K562 (cell line): ENCODE results near the gene WDR27. TPM values are rescaled to one million over a fixed set of nuclear protein-coding genes. Genes with fewer than 3 reads are reported as not detected.
A peak's percentile ranks its signal among the peaks of the same experiment; 100 is the strongest.

ENCODE experiments used
- COPS2 ChIP-seq: fragments of 450-650 bp; conservative IDR thresholded peaks from 2 replicates; pipeline ENCODE4 v1.6.1; 2016; ENCODE audit warnings: mild to moderate bottlenecking, moderate library complexity
- ERF ChIP-seq: fragments of 450-650 bp; formaldehyde crosslinking; IDR thresholded peaks from 2 replicates; pipeline ENCODE4 v1.4.0; 2020; ENCODE audit warnings: mild to moderate bottlenecking, mixed read lengths
- KDM2B ChIP-seq: fragments of 250-450 bp; sonication (Bioruptor Pico); IDR thresholded peaks from 2 replicates; pipeline ENCODE4 v1.8.0; 2021; ENCODE audit warnings: mild to moderate bottlenecking, moderate library complexity
- POLR2H ChIP-seq: IDR thresholded peaks from 2 replicates; pipeline ENCODE4 v1.6.1; 2016; ENCODE audit warnings: missing genetic modification characterization, low read depth, mild to moderate bottlenecking, control low read depth, missing compliant biosample characterization, moderate library complexity
- RBM39 ChIP-seq: fragments of 200-400 bp; formaldehyde crosslinking; optimal IDR thresholded peaks from 2 replicates; pipeline ENCODE3; 2018; ENCODE audit warnings: low read depth, low read length
- SIN3B ChIP-seq: fragments of 450-650 bp; IDR thresholded peaks from 2 replicates; pipeline ENCODE4 v1.6.1; 2017; ENCODE audit warnings: low read depth, mild to moderate bottlenecking, moderate library complexity
- ZBED1 ChIP-seq: IDR thresholded peaks from 2 replicates; pipeline ENCODE4 v1.6.1; 2014
- ZFP30 ChIP-seq: fragments of 250-450 bp; sonication (Bioruptor Pico); IDR thresholded peaks from 2 replicates; pipeline ENCODE4 v1.8.0; 2022; ENCODE audit warnings: moderate library complexity, mild to moderate bottlenecking, inconsistent platforms, borderline replicate concordance
- ZKSCAN1 ChIP-seq: fragments of 150-350 bp; IDR thresholded peaks from 2 replicates; pipeline ENCODE4 v1.6.1; 2016; ENCODE audit warnings: low read depth, low read length
- ZNF282 ChIP-seq: sonication (generic); formaldehyde crosslinking; IDR thresholded peaks from 2 replicates; pipeline ENCODE4 v1.8.1; 2023; ENCODE audit warnings: missing genetic modification reagents
- polyA plus RNA-seq, 8 experiments: library from polyadenylated mRNA; depleted of rRNA in 4 of 8; stranded (reverse) in 5 of 8; unstranded in 3 of 8; fragments of >200 nt; fragmentation: Nextera tagmentation in 2 of 8; fragmentation: Illumina TruSeq in 1 of 8; extraction: Ambion mirVana in 2 of 8; extraction: Trizol in 1 of 8; gene quantifications; 2 replicates each; pipeline versions ENCODE4 v1.2.1 to v1.2.3, GENCODE V29; 2011 to 2014; ENCODE audit warnings: inconsistent platforms in 1 of 8, missing spikeins in 1 of 8
- total RNA-seq, 7 experiments: library from RNA; depleted of rRNA in 6 of 7; stranded (reverse); fragments of >200 nt in 6 of 7; fragmentation: Illumina TruSeq in 2 of 7; extraction: Trizol in 2 of 7; gene quantifications; 2 replicates each; pipeline versions ENCODE4 v1.2.1 to v1.2.3, GENCODE V29; 2011 to 2021; ENCODE audit warnings: low replicate concordance in 1 of 7
- TF ChIP-seq, protein P1 (sequence below): fragments of 250-450 bp; sonication (Bioruptor Pico); IDR thresholded peaks from 2 replicates; pipeline ENCODE4 v1.8.0; 2021; ENCODE audit warnings: mild to moderate bottlenecking, moderate library complexity
- TF ChIP-seq, protein P2 (sequence below): fragments of 200-800 bp; sonication (Bioruptor generic); IDR thresholded peaks from 2 replicates; pipeline ENCODE4 v1.6.1; 2017; ENCODE audit warnings: missing genetic modification characterization, missing compliant biosample characterization
- TF ChIP-seq, protein P3 (sequence below): fragments of 450-650 bp; IDR thresholded peaks from 2 replicates; pipeline ENCODE4 v1.6.1; 2014; ENCODE audit warnings: low read depth, mild to moderate bottlenecking, moderate library complexity, borderline replicate concordance
- TF ChIP-seq, protein P4 (sequence below), 2 experiments: IDR thresholded peaks; 2 replicates each; pipeline ENCODE4 v1.6.1; 2011; ENCODE audit warnings: borderline replicate concordance in 1 of 2, control low read depth in 1 of 2, low read depth in 1 of 2, low read length in 1 of 2, mild to moderate bottlenecking in 1 of 2, mixed read lengths in 1 of 2, moderate library complexity in 1 of 2; ENCODE audit not compliant: insufficient read depth in 1 of 2, insufficient read length in 1 of 2, poor library complexity in 1 of 2, severe bottlenecking in 1 of 2; ENCODE audit errors: extremely low read depth in 1 of 2
- TF ChIP-seq, protein P5 (sequence below): fragments of 250-450 bp; sonication (Bioruptor Pico); IDR thresholded peaks from 2 replicates; pipeline ENCODE4 v1.9.0; 2021; ENCODE audit warnings: mild to moderate bottlenecking, inconsistent platforms
- TF ChIP-seq, protein P6 (sequence below), 2 experiments: fragments of 450-650 bp in 1 of 2; sonication (generic) in 1 of 2; formaldehyde crosslinking; conservative IDR thresholded peaks; 2 replicates each; pipeline versions ENCODE4 v1.4.0 to v1.8.1; 2020 to 2022; ENCODE audit warnings: mild to moderate bottlenecking in 1 of 2, missing genetic modification reagents in 1 of 2
- TF ChIP-seq, protein P7 (sequence below): fragments of 450-650 bp; formaldehyde crosslinking; IDR thresholded peaks from 2 replicates; pipeline ENCODE4 v1.4.0; 2020; ENCODE audit warnings: mild to moderate bottlenecking, moderate library complexity

The WDR27 gene
- total and polyA plus RNA-seq, 9 of the 15 experiments (the other 6 are each of a cell fraction or from before 2014, with no cell fraction given): 4.3 to 77.2 (median 22.7) TPM

DNA sequence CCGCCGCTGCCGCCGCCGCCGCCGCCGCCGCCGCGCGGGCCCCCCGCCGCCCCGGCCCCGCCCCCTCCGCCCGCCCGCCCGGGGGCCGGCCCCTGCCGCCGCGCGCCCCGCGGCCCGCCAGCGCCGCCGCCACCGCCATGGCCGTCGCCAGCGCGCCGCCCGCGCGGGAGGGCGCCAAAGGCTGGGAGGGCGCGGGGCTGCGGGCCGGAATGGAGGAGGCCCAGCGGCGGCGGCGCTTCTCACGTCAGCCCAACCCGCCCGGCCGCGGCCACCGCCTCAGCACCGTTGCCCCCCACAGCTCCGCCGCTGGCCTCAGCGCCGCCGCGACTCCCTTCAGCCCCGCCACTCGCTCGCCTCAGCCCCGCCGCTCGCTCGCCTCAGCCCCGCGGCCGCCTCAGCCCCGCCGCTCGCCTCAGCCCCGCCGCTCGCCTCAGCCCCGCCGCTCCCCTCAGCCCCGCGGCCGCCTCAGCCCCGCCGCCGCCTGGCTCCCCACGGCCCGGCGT, 22.2 kb upstream of the WDR27 start (continued):
- TF ChIP-seq RBM39 (no peak), COPS2 (no peak), POLR2H (0 out of 2 replicates have a peak, but pooled peaks have one; percentile 11), ZNF282 (CRISPR knock-in tag) (no peak), ZFP30 (no peak), KDM2B (CRISPR knock-in tag) (no peak; the same call in 1 of the 2 replicates), ZBED1 (no peak), ZKSCAN1 (no peak), ERF (CRISPR knock-in tag) (peak; percentile 56; the same call in 1 of the 2 replicates), SIN3B (peak; percentile 56)
- TF ChIP-seq, protein P1, sequence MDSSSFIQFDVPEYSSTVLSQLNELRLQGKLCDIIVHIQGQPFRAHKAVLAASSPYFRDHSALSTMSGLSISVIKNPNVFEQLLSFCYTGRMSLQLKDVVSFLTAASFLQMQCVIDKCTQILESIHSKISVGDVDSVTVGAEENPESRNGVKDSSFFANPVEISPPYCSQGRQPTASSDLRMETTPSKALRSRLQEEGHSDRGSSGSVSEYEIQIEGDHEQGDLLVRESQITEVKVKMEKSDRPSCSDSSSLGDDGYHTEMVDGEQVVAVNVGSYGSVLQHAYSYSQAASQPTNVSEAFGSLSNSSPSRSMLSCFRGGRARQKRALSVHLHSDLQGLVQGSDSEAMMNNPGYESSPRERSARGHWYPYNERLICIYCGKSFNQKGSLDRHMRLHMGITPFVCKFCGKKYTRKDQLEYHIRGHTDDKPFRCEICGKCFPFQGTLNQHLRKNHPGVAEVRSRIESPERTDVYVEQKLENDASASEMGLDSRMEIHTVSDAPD (CRISPR knock-in tag): no peak
- TF ChIP-seq, protein P2, sequence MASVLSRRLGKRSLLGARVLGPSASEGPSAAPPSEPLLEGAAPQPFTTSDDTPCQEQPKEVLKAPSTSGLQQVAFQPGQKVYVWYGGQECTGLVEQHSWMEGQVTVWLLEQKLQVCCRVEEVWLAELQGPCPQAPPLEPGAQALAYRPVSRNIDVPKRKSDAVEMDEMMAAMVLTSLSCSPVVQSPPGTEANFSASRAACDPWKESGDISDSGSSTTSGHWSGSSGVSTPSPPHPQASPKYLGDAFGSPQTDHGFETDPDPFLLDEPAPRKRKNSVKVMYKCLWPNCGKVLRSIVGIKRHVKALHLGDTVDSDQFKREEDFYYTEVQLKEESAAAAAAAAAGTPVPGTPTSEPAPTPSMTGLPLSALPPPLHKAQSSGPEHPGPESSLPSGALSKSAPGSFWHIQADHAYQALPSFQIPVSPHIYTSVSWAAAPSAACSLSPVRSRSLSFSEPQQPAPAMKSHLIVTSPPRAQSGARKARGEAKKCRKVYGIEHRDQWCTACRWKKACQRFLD (CRISPR knock-in tag): 0 out of 2 replicates have a peak, but pooled peaks have one; percentile 53
- TF ChIP-seq, protein P3, sequence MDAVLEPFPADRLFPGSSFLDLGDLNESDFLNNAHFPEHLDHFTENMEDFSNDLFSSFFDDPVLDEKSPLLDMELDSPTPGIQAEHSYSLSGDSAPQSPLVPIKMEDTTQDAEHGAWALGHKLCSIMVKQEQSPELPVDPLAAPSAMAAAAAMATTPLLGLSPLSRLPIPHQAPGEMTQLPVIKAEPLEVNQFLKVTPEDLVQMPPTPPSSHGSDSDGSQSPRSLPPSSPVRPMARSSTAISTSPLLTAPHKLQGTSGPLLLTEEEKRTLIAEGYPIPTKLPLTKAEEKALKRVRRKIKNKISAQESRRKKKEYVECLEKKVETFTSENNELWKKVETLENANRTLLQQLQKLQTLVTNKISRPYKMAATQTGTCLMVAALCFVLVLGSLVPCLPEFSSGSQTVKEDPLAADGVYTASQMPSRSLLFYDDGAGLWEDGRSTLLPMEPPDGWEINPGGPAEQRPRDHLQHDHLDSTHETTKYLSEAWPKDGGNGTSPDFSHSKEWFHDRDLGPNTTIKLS: no peak
- TF ChIP-seq, protein P4, sequence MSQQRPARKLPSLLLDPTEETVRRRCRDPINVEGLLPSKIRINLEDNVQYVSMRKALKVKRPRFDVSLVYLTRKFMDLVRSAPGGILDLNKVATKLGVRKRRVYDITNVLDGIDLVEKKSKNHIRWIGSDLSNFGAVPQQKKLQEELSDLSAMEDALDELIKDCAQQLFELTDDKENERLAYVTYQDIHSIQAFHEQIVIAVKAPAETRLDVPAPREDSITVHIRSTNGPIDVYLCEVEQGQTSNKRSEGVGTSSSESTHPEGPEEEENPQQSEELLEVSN (IDR thresholded peaks at IDR 0.05; ENCODE audit: borderline replicate concordance in 1 of 2, extremely low read depth in 1 of 2, insufficient read depth in 1 of 2, insufficient read length in 1 of 2, low read depth in 1 of 2, low read length in 1 of 2, poor library complexity in 1 of 2, severe bottlenecking in 1 of 2): peak in 1 of 2 experiments; percentile 52
- TF ChIP-seq, protein P5, sequence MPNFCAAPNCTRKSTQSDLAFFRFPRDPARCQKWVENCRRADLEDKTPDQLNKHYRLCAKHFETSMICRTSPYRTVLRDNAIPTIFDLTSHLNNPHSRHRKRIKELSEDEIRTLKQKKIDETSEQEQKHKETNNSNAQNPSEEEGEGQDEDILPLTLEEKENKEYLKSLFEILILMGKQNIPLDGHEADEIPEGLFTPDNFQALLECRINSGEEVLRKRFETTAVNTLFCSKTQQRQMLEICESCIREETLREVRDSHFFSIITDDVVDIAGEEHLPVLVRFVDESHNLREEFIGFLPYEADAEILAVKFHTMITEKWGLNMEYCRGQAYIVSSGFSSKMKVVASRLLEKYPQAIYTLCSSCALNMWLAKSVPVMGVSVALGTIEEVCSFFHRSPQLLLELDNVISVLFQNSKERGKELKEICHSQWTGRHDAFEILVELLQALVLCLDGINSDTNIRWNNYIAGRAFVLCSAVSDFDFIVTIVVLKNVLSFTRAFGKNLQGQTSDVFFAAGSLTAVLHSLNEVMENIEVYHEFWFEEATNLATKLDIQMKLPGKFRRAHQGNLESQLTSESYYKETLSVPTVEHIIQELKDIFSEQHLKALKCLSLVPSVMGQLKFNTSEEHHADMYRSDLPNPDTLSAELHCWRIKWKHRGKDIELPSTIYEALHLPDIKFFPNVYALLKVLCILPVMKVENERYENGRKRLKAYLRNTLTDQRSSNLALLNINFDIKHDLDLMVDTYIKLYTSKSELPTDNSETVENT (CRISPR knock-in tag): peak; percentile 86
- TF ChIP-seq, protein P6, sequence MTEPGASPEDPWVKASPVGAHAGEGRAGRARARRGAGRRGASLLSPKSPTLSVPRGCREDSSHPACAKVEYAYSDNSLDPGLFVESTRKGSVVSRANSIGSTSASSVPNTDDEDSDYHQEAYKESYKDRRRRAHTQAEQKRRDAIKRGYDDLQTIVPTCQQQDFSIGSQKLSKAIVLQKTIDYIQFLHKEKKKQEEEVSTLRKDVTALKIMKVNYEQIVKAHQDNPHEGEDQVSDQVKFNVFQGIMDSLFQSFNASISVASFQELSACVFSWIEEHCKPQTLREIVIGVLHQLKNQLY (CRISPR knock-in tag; conservative IDR thresholded peaks at IDR 0.05): no peak
- TF ChIP-seq, protein P7, sequence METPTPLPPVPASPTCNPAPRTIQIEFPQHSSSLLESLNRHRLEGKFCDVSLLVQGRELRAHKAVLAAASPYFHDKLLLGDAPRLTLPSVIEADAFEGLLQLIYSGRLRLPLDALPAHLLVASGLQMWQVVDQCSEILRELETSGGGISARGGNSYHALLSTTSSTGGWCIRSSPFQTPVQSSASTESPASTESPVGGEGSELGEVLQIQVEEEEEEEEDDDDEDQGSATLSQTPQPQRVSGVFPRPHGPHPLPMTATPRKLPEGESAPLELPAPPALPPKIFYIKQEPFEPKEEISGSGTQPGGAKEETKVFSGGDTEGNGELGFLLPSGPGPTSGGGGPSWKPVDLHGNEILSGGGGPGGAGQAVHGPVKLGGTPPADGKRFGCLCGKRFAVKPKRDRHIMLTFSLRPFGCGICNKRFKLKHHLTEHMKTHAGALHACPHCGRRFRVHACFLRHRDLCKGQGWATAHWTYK (CRISPR knock-in tag): peak; percentile 42; the same call in 1 of the 2 replicates
